ENCODE measurements around the gene CASQ1.

The CASQ1 gene

GRCh38 chr1:160158031-160158430, 32.3 kb upstream of the CASQ1 start:
- H3K9ac ChIP-seq (ENCODE audit: low read depth, low read length): no peak overlapping the region
- no peaks in the 10 kb centered on the region for H3K9me3 ChIP-seq (ENCODE audit: insufficient read depth, low read depth, low read length)
- no peaks in the 10 kb centered on the region for H3K36me3 ChIP-seq (ENCODE audit: insufficient read depth, low read length)
- 75% methylated on average over 2 of the region's 3 CpGs for WGBS
- H3K27me3 ChIP-seq (ENCODE audit: insufficient read depth, low read length): no peaks in the 10 kb centered on the region
- no peaks in the 10 kb centered on the region for H3K4me1 ChIP-seq (ENCODE audit: insufficient read depth, low read length)
- H3K27ac ChIP-seq (ENCODE audit: low read depth, low read length): no peak overlapping the region
- H3K4me3 ChIP-seq (ENCODE audit: low read length): no peak overlapping the region

GRCh38 chr1:160158534-160158933, 31.8 kb upstream of the CASQ1 start:
- H3K9me3 ChIP-seq (ENCODE audit: insufficient read depth, low read depth, low read length): no peaks in the 10 kb centered on the region
- H3K36me3 ChIP-seq (ENCODE audit: insufficient read depth, low read length): no peaks in the 10 kb centered on the region
- no peaks in the 10 kb centered on the region for H3K27me3 ChIP-seq (ENCODE audit: insufficient read depth, low read length)
- WGBS: 93% methylated on average over 4 of the region's 4 CpGs
- no peak overlapping the region for H3K4me3 ChIP-seq (ENCODE audit: low read length)
- H3K27ac ChIP-seq (ENCODE audit: low read depth, low read length): no peak overlapping the region
- no peaks in the 10 kb centered on the region for H3K4me1 ChIP-seq (ENCODE audit: insufficient read depth, low read length)
- H3K9ac ChIP-seq (ENCODE audit: low read depth, low read length): no peak overlapping the region

- Histone ChIP-seq H3K9ac (ENCODE audit: low read depth, low read length) (no peak overlapping the region), H3K4me1 (ENCODE audit: insufficient read depth, low read length) (no peaks in the 10 kb centered on the region), H3K27ac (ENCODE audit: low read depth, low read length) (no peak overlapping the region), H3K9me3 (ENCODE audit: insufficient read depth, low read depth, low read length) (no peaks in the 10 kb centered on the region), H3K4me3 (ENCODE audit: low read length) (no peak overlapping the region), H3K27me3 (ENCODE audit: insufficient read depth, low read length) (no peaks in the 10 kb centered on the region), H3K36me3 (ENCODE audit: insufficient read depth, low read length) (no peaks in the 10 kb centered on the region)
Observed at GRCh38 chr1:160159846-160160245, 30.5 kb upstream of the CASQ1 start.

GRCh38 chr1:160161965-160162705, 28.2 kb upstream of the CASQ1 start:
- no peak overlapping the region for H3K9ac ChIP-seq (ENCODE audit: low read depth, low read length)
- no peak overlapping the region for H3K27ac ChIP-seq (ENCODE audit: low read depth, low read length)
- no peaks in the 10 kb centered on the region for H3K9me3 ChIP-seq (ENCODE audit: insufficient read depth, low read depth, low read length)
- WGBS: 38% methylated on average over 6 of the region's 6 CpGs
- H3K27me3 ChIP-seq (ENCODE audit: insufficient read depth, low read length): no peaks in the 10 kb centered on the region
- no peaks in the 10 kb centered on the region for H3K36me3 ChIP-seq (ENCODE audit: insufficient read depth, low read length)
- H3K4me1 ChIP-seq (ENCODE audit: insufficient read depth, low read length): peaks cover 5% of the 10 kb centered on the region
- H3K4me3 ChIP-seq (ENCODE audit: low read length): no peak overlapping the region

GRCh38 chr1:160162931-160163330, 27.4 kb upstream of the CASQ1 start:
- Histone ChIP-seq H3K4me3 (ENCODE audit: low read length) (no peak overlapping the region), H3K36me3 (ENCODE audit: insufficient read depth, low read length) (no peaks in the 10 kb centered on the region), H3K27me3 (ENCODE audit: insufficient read depth, low read length) (no peaks in the 10 kb centered on the region), H3K27ac (ENCODE audit: low read depth, low read length) (no peak overlapping the region), H3K4me1 (ENCODE audit: insufficient read depth, low read length) (peaks cover 12% of the 10 kb centered on the region), H3K9me3 (ENCODE audit: insufficient read depth, low read depth, low read length) (no peaks in the 10 kb centered on the region), H3K9ac (ENCODE audit: low read depth, low read length) (no peak overlapping the region)
- 93% methylated on average over 2 of the region's 2 CpGs for WGBS

- WGBS: 94% methylated on average over 1 of the region's 1 CpG
- Histone ChIP-seq H3K4me3 (ENCODE audit: low read length) (no peak overlapping the region), H3K9me3 (ENCODE audit: insufficient read depth, low read depth, low read length) (no peaks in the 10 kb centered on the region)
Observed at GRCh38 chr1:160163615-160164014, 26.8 kb upstream of the CASQ1 start.

GRCh38 chr1:160164121-160164520, 26.3 kb upstream of the CASQ1 start:
- 95% methylated on average over 10 of the region's 10 CpGs for WGBS
- no peaks in the 10 kb centered on the region for H3K9me3 ChIP-seq (ENCODE audit: insufficient read depth, low read depth, low read length)
- no peak overlapping the region for H3K27ac ChIP-seq (ENCODE audit: low read depth, low read length)

More at GRCh38 chr1:160163615-160164014, 26.8 kb upstream of the CASQ1 start:
- no peaks in the 10 kb centered on the region for H3K36me3 ChIP-seq (ENCODE audit: insufficient read depth, low read length)
- no peak overlapping the region for H3K27ac ChIP-seq (ENCODE audit: low read depth, low read length)
- H3K4me1 ChIP-seq (ENCODE audit: insufficient read depth, low read length): peaks cover 17% of the 10 kb centered on the region
- no peak overlapping the region for H3K9ac ChIP-seq (ENCODE audit: low read depth, low read length)
- H3K27me3 ChIP-seq (ENCODE audit: insufficient read depth, low read length): no peaks in the 10 kb centered on the region

GRCh38 chr1:160166166-160166868, 24.1 kb upstream of the CASQ1 start:
- Histone ChIP-seq H3K27me3 (ENCODE audit: insufficient read depth, low read length) (no peaks in the 10 kb centered on the region), H3K4me3 (ENCODE audit: low read length) (no peak overlapping the region), H3K9me3 (ENCODE audit: insufficient read depth, low read depth, low read length) (no peaks in the 10 kb centered on the region), H3K36me3 (ENCODE audit: insufficient read depth, low read length) (no peaks in the 10 kb centered on the region), H3K9ac (ENCODE audit: low read depth, low read length) (no peak overlapping the region), H3K27ac (ENCODE audit: low read depth, low read length) (no peak overlapping the region), H3K4me1 (ENCODE audit: insufficient read depth, low read length) (peaks cover 41% of the 10 kb centered on the region)
- WGBS: 87% methylated on average over 12 of the region's 12 CpGs

More at GRCh38 chr1:160164121-160164520, 26.3 kb upstream of the CASQ1 start:
- no peaks in the 10 kb centered on the region for H3K36me3 ChIP-seq (ENCODE audit: insufficient read depth, low read length)
- no peaks in the 10 kb centered on the region for H3K27me3 ChIP-seq (ENCODE audit: insufficient read depth, low read length)
- peaks cover 22% of the 10 kb centered on the region for H3K4me1 ChIP-seq (ENCODE audit: insufficient read depth, low read length)
- no peak overlapping the region for H3K4me3 ChIP-seq (ENCODE audit: low read length)
- H3K9ac ChIP-seq (ENCODE audit: low read depth, low read length): no peak overlapping the region

- H3K36me3 ChIP-seq (ENCODE audit: insufficient read depth, low read length): no peaks in the 10 kb centered on the region
- no peak overlapping the region for H3K9ac ChIP-seq (ENCODE audit: low read depth, low read length)
- H3K27me3 ChIP-seq (ENCODE audit: insufficient read depth, low read length): no peaks in the 10 kb centered on the region
- peaks cover 48% of the 10 kb centered on the region for H3K4me1 ChIP-seq (ENCODE audit: insufficient read depth, low read length)
- 93% methylated on average over 4 of the region's 4 CpGs for WGBS
- no peak overlapping the region for H3K27ac ChIP-seq (ENCODE audit: low read depth, low read length)
- H3K9me3 ChIP-seq (ENCODE audit: insufficient read depth, low read depth, low read length): no peaks in the 10 kb centered on the region
- no peak overlapping the region for H3K4me3 ChIP-seq (ENCODE audit: low read length)
Observed at GRCh38 chr1:160167056-160167455, 23.3 kb upstream of the CASQ1 start.

GRCh38 chr1:160167580-160167979, 22.8 kb upstream of the CASQ1 start:
- WGBS: 93% methylated on average over 6 of the region's 6 CpGs
- Histone ChIP-seq H3K27me3 (ENCODE audit: insufficient read depth, low read length) (no peaks in the 10 kb centered on the region), H3K9ac (ENCODE audit: low read depth, low read length) (no peak overlapping the region), H3K9me3 (ENCODE audit: insufficient read depth, low read depth, low read length) (no peaks in the 10 kb centered on the region), H3K27ac (ENCODE audit: low read depth, low read length) (no peak overlapping the region), H3K4me1 (ENCODE audit: insufficient read depth, low read length) (peaks cover 53% of the 10 kb centered on the region), H3K36me3 (ENCODE audit: insufficient read depth, low read length) (no peaks in the 10 kb centered on the region), H3K4me3 (ENCODE audit: low read length) (no peak overlapping the region)

GRCh38 chr1:160168016-160168415, 22.4 kb upstream of the CASQ1 start:
- Histone ChIP-seq H3K4me1 (ENCODE audit: insufficient read depth, low read length) (peaks cover 55% of the 10 kb centered on the region), H3K9ac (ENCODE audit: low read depth, low read length) (no peak overlapping the region), H3K27me3 (ENCODE audit: insufficient read depth, low read length) (no peaks in the 10 kb centered on the region; the same call in 1 of the 2 replicates), H3K36me3 (ENCODE audit: insufficient read depth, low read length) (no peaks in the 10 kb centered on the region), H3K4me3 (ENCODE audit: low read length) (no peak overlapping the region), H3K9me3 (ENCODE audit: insufficient read depth, low read depth, low read length) (no peaks in the 10 kb centered on the region), H3K27ac (ENCODE audit: low read depth, low read length) (no peak overlapping the region)
- 92% methylated on average over 5 of the region's 5 CpGs for WGBS
